ENCODE data around the gene TRIM3.
A peak's percentile ranks its signal among the peaks of the same experiment; 100 is the strongest.

DNA sequence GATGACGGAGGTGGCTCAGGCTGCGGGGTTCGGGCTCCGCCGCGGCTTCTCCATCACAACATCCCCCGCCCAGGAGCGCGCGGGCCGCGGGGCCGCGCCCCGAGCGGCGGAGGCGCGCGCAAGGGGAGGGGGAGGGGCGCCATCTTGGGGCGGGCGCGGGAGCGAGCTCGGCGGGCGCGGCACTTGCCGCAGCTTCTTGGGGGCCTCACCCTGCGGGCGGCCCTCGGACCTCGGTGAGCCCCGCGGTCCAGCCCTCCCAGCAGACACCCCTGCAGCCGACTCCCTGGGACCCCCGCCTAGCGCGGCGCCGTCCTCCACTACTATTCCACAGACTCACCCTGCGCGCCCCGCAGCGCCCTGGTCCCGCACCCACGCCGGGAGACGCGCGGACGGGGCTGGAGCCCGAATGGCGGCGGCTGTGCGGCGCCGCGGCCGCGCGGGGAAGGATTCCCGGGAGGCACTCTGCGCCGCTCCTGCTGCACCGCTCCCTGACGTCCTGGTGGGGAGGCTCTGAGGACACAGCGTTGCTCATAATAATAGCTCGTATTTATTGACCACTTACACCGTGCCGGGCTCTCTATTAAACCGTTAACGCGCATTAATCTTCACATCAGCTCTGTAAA, 54.6 kb downstream of the TRIM3 start, which contains the start of gene APBB1:
- TF ChIP-seq POLR2AphosphoS5 (IDR thresholded peaks at IDR 0.05; ENCODE audit: low read depth, low read length) (peak; percentile 57; the same call in 1 of the 2 replicates), TAF1 (IDR thresholded peaks at IDR 0.05; ENCODE audit: borderline replicate concordance, insufficient read depth, low read length) (no peak)
- TF ChIP-seq, protein P1, sequence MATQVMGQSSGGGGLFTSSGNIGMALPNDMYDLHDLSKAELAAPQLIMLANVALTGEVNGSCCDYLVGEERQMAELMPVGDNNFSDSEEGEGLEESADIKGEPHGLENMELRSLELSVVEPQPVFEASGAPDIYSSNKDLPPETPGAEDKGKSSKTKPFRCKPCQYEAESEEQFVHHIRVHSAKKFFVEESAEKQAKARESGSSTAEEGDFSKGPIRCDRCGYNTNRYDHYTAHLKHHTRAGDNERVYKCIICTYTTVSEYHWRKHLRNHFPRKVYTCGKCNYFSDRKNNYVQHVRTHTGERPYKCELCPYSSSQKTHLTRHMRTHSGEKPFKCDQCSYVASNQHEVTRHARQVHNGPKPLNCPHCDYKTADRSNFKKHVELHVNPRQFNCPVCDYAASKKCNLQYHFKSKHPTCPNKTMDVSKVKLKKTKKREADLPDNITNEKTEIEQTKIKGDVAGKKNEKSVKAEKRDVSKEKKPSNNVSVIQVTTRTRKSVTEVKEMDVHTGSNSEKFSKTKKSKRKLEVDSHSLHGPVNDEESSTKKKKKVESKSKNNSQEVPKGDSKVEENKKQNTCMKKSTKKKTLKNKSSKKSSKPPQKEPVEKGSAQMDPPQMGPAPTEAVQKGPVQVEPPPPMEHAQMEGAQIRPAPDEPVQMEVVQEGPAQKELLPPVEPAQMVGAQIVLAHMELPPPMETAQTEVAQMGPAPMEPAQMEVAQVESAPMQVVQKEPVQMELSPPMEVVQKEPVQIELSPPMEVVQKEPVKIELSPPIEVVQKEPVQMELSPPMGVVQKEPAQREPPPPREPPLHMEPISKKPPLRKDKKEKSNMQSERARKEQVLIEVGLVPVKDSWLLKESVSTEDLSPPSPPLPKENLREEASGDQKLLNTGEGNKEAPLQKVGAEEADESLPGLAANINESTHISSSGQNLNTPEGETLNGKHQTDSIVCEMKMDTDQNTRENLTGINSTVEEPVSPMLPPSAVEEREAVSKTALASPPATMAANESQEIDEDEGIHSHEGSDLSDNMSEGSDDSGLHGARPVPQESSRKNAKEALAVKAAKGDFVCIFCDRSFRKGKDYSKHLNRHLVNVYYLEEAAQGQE (IDR thresholded peaks at IDR 0.05; ENCODE audit: insufficient read depth in 1 of 2, low read depth in 2 of 2, low read length in 2 of 2) = no peak
